Activated CD8-positive, alpha-beta memory T cell treated with anti-CD3 and anti-CD28 coated beads, Interleukin-2, amount 50 U/mL, for 4 hours (primary cell): ENCODE data around the gene CCNL2.
"Not testable (repeated sequence)": the region's sequence is repeated elsewhere in the genome, so short reads cannot be mapped to it uniquely, and the experiment has no call there.

Experiments used
- DNase-seq: peaks from one replicate; pipeline ENCODE4 v3.0.0-alpha.2; 2020

CCNL2 gene

DNA sequence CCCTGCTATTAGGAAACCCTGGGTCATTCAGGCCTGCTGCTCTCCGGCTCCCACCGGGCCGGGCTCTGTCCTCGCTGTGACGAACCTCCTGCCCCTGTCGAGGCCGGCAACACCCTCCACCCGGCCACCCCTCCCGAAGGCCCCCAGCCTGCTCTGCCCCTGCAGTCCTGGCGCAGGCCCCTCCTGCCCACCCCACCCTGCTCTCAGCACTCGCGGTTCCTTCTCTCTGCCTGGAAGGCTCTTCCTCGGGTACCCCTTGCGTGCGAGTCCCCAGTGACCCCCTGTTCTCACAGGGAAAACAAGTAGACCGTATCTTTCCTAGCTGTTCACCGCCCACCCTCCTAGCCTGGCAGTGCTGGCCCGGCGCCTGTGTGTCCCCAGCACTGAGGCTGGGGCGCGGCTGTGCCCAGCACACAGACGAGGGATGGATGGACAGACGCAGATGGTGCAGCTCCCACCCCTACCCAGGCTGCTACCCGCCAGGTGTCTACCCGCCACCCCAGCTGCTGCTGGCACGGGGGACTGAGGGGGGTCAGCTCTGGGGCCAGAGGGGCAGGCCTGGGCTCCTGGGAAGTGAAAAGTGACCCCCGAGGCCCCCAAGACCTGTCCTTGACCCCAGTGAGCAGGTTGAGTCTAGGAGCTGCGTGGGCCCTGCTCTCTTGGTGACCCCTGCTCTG, 33.3 kb upstream of the CCNL2 start:
- no peak for DNase-seq

DNA sequence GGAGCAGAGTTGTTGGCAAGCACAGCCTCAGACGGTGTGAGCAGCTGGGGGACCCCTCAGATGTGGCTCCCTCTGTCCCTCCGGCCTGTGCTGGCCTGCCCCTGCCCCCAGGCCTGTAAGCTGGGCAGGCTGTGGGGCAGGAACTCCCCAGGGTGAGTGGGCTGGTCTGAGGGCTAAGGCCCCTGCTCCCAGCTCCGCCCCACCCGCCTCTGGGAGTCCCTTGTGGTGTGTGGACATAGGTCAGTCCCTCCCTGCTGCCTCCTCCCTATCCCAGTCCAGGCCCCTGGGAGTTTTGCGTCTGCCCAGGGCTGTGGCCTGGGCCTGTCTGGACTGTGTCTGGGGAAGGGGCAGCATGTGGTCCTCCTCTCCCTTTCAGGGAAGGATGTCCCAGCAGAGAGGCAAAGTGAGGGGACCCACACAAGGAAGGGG, 32.7 kb upstream of the CCNL2 start:
- DNase-seq, result no peak

DNA sequence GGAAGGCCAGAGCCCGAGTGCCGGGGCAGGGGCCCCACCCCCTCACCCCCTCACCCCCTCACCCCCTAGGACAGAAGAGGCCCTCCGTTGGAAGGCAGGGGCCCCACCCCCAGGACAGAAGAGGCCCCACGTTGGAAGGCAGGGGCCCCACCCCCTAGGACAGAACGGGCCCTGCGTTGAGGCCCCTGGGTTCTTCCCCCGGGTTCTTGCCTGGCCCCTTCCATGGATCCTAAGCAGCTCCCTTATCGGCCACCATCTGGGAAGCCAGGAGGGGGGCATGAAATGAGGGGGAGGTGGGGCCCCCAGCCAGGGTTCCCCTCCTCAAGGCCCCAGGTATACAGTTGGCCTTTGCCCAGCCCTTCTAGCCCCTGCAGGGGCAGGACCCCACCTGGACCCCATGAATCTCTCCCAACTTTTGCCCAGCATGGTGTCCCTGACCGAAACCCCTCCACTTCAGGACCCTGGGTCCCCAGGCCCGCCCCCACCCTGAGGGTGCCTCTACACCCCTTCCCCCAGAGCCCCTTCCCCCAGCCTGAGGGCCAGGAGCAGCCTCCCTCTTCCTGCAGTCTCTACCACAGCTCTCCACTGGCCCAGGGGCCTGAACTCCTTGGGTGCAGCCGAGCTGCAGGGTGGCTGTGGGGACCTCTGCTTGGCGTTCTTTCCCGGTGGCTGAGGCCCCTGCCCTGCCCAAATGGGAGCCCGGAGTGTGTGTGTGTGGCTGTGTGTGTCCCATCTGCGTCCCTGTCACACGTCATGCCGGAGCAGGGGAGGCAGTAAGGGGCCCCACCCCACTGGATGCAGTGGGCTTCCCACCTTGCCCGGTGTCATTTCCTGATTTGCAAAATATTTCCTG, 32.1 kb upstream of the CCNL2 start:
- no peak for DNase-seq

DNA sequence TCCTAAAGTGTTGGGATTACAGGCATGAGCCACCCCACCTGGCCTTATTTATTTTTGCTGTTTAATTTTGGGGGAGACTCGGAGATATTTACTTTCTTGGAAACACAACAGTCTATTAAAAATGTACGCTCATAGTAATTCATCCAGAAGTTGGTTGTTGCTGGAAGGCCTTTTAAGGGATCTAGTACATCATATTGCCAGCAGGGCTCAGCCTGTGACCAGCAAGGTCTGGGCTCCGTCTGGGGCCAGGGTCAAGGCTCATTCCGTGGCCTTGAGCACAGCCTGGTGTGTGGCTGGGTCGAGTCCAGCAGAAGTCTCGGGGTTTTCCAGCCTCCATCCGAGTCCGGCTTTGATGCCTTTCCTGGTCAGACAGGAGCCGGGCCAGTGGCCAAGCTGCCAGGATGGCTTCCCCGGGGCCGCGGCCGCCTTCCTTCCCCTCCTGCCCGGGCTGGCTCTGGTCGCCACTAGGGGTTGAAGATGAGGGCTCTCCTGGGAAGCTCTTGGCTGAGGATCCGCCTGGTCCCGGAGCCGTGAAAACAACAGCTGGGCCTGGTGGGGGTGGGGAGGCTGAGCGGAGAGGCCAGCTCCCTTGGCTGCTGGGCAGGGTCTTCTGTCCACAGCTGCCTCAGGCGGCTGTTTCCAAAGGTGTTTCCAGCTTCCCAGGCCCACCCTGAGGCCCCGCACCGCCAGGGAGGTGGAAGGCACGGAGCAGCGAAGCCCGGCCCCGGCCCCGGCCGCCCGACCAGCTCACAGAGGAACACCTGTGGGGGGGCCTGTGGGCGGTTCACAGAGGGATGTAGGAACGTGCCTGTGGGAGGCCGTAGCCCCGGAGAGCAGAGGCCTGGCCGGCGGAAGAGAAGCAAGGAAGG, 31.2 kb upstream of the CCNL2 start:
- DNase-seq, result no peak

DNA sequence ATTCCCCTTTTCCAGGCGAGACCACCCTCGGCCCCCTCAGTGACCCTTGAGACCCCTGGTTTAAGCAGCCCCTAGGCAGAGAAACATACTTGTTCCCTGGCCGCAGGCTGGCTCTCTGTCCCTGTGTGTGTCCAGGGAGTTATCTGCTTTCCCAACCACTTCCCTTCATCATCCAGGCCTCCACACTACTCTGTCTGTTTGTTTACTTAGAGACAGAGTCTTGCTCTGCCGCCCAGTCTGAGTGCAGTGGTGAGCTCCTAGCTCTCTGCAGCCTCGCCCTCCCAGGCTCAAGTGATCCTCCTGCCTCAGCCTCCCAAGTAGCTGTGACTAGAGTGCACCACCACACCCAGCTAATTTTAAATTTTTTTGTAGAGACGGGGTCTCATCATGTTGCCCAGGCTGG, 30.5 kb upstream of the CCNL2 start:
- no peak for DNase-seq

DNA sequence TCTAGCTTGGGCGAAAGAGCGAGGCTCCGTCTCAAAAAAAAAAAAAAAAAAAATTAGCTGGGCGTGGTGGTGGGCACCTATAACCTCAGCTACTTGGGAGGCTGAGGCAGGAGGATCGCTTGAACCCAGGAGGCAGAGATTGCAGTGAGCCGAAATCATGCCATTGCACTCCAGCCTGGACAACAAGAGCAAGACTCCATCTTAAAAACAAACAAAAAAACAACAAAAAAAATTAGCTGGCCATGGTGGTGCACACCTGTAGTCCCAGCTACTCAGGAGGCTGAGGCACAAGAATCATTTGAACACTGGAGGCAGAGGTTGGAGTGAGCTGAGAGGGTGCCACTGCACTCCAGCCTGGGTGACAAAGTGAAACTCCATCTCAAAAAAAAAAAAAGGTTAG, 29.8 kb upstream of the CCNL2 start:
- DNase-seq, result not testable (repeated sequence)

DNA sequence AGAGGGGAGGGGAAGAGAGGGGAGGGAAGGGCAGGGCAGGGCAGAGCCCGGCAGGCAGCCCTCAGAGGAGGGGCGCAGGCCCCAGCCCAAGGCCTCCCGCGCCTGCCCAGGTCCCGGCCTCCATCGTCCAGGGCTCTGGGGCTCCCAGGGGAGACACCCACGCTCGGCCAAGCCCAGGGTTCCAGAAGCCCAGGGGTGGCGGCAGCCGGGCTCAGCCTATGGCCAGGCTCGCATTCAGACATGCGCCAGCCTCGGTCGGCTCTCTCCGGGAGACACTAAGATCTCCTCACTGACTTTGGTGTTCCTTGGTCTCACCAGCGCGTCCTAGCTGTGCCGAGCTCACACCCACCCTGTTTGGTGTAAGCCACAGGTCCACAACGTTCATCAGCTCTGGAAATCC, 29.0 kb upstream of the CCNL2 start:
- DNase-seq, result no peak

DNA sequence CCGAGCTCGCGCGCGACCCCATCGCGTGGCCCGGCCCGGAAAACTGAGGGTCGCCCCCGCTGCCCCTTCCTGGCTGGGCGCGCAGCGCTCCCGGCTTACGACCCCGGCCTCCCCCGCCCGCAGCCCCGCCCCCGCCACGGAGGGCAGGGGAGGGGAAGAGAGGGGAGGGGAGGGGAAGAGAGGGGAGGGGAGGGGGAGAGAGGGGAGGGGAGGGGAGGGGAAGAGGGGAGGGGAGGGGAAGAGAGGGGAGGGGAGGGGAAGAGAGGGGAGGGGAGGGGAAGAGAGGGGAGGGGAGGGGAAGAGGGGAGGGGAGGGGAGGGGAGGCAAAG, 28.6 kb upstream of the CCNL2 start:
- DNase-seq, result no peak

DNA sequence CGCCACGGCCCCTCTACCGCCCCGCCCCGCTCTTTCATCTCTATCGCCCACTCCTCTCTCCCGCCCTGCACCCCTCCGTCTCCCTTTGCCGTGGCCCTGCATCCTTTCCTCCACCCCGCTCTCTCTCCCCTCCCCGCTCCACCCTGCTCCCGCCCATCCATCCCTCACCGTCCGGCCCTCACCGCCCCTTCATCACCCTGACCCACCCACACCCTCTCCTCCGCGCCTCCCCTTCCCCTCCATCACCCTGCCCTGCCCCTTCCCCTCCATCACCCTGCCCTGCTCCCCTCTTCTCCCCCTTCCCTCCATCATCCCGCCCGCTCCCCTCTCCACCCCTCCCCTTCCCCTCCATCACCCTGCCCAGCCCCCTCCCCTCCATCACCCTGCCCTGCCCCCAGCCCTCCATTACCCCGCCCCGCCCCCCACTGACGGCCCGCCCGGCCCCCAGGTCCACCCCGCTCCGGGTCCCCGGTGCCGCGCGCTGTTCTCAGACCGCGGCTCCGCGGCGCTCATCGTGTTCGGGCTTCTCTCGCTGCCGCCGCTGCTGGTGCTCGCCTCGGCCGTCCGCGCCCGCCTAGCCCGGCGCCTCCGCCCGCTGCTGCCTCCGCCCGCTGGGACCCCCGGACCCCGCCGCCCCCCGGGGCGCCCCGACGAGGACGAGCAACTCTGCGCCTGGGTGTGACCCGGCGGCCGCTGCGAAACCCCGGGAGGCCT, 28.1 kb upstream of the CCNL2 start:
- DNase-seq, result no peak

DNA sequence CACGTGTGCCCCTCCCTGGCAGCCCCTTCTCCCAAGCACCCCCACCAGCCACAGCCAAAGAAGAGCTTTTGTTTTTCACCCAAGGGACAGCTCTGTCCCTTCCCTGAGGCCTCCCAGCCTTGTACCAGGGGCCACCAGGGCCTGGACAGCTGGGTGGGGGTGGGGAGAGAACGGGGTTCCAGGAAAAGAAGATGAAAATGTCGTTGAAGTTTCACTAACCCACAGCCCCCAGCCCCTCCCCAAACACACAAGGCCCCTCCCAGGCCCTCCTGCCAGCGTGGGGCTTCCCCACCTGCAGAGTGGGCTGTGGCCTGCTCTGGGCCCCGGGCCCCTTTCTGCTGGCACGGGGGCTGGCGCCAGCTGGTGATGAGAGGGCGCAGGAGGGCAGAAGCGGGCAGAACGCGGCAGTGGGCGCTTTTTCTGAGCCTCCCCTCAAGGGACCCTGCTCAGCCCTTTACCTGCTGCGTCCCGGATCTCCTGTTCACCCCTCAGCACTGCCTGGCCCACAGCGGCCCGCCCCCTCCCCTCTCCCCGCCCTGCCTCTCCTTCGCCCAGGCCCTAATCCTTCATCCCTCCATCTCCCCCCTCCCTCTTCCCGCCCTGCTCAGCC, 27.5 kb upstream of the CCNL2 start:
- no peak for DNase-seq

DNA sequence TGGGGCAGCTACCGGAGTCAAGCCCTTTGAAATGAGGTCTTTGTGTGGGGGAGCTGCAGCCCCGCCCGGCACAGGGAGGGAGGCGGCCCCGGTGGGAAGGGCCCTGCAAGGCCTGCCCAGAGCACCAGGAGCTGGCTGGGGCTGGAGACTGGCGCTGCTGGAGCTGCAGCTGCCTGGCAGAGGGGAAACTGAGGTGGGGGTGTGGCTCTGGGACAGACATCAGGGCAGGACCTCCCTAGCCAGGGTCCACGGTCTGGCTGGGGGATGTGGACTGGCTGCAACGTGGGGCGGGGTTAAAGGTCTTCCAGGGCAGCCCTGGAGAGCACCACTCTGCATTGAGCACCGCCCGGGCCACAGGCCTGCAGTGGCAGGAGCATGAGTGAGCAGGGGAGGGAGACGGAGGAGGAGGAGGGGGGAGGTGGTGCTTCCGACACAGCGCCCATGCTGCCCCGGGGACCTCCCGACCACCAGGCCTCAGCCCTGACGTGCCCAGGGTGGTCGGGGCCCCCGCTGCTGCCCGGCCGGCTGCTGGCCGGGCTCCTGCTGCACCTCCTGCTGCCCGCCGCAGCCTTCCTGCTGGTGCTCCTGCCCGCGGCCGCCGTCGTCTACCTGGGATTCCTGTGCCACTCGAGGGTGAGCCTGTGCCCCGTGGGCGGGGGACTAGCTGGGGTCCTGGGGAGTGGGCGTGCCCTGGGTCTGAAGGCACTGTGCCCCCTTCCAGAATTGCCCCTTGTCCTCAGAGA, 26.8 kb upstream of the CCNL2 start:
- no peak for DNase-seq

DNA sequence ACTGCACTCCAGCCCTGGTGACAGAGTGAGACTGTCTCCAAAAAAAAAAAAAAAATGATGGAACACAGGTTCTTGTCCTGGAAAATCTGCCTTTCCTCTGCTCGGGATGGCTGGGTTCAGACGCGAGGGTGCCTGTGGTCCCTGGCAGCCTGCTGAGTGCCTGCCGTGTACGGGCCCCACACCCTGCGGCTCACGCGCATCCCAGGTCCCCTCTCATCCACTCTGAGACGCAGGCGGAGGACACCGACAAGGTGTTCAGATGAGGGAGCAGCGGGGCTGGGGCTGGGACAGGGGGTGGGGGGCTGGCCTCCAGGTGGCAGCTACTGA, 26.3 kb upstream of the CCNL2 start:
- DNase-seq, result no peak

DNA sequence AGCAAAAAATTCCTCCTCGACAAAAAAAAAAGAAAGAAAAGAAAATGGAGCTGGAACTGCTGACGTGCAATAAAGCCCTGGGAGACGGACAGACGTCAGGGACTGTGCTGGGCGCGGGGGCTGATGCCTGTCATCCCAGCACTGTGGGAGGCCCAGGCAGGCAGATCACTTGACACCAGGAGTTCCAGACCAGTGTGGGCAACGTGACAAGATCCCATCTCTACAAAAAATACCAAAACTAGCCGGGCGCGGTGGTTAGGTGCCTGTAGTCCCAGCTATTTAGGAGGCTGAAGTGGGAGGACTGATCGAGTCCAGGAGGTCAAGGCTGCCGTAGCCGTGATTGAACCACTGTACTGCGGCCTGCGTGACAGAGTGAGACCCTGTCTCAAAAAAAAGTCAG, 25.6 kb upstream of the CCNL2 start:
- no peak for DNase-seq

DNA sequence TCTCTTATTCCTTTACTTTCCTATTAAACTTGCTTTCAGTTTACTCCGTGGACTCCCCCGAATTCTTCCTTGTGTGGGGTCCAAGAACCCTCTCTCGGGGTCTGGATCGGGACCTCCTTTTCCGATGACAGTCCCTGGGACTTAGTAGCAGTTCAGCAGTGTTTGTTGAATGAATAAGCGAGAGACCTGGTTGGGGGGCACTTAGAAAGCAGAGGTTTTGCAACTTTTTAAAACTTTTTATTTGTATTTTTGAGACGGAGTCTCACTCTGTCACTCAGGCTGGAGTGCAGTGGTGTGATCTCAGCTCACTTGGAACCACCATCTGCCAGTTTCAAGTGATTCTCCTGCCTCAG, 24.1 kb upstream of the CCNL2 start:
- DNase-seq, result no peak

DNA sequence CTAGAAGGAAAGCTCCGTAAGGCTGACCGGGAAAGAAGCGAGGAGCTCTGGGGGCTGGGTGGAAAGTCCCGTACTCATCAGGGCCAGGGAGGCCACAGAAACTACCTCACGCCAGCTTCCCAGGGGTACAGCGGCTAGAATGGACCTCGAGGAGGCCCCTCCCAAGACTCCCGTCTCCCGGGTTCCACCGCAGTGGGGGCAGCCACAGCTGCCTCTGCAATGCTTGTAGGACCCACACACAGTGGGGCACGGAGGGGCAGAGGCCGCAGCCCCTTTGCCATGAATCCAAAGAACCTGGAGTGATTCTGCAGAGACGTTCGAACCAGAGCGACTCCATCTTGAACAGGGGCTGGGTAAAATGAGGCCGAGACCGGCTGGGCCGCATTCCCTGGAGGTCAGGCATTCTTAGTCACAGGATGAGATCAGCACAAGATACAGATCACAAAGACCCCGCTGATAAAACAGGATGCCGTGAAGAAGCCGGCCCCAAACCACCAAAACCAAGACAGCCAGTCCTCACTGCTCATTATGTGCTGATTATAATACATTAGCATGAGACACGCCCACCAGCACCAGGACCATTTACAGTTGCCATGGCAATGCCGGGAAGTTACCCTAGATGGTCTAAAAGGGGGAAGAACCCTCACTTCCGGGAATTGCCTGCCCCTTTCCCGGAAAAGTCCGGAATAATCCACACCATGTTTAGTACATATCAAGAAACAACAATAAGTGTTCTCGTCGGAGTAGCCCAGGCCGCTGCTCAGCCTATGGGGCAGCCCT, 23.5 kb upstream of the CCNL2 start:
- no peak for DNase-seq

DNA sequence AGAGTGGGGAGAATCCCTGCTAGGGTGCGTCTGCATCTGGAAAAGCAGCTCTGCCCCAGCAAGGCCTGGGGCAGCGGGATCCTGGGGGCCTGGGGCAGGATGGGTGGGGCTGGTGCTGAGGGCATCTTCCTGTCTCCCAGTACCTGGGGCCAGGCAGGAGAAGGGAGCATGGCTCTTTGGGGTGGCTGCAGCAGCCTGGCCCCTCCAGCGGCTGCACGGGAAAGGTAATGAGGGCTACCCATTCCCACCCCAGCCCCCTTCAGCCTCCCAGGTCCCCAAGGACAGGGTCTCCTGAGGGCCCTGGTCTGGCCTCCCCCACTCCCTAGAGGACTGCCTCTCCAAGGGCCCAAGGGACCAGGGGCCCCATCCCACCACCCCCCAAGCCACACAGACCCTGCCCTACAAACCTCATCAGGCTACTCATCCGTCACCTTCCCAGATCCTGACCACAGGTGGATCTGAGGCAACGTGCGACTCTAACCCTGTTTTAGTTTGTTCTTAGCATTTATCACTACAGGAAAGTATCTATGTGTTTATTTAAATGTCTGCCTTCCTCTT, 22.9 kb upstream of the CCNL2 start:
- no peak for DNase-seq

DNA sequence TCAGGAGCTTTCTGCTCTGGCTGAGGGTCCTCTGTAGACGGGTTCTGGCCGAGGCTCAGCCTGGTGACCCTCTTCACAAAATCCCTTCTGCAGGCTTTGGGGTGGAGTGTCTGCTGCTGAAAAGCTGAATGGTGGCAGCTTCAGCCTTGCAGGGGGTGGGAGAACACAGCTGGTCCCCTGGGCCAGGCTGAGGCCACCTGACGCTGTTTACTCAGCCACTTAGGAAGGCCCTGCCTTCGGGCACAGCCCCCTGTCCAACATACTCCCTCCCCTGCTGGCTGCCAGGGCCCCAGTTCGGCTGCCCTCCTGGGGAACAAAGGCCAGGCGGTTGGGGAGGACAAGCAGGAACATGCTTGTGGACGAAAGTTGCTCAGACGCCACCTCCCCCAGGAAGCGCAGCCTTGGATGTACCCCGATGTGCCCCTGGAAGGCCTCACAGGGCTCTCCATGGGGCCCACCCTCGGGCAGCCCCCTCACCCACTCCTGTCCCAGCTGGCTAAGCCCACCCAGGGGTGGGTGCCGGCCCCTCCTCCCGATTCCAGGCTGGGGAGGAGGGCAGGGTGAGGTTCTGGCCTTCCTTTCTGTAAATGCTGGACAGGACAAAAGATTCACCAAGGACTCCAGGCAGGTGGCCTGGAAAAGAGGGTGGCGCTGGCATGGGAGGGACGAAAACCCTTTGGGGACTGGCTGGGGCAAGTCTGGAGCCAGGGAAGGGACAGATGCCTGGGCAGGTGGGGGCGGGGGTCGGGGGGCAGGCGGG, 22.2 kb upstream of the CCNL2 start, which contains the start of gene ANKRD65:
TSS of gene ANKRD65 (minus strand) at position 130 of the 760 bp plus-strand sequence. CDS start 271 bp downstream, outside the sequence.
- DNase-seq, result no peak

DNA sequence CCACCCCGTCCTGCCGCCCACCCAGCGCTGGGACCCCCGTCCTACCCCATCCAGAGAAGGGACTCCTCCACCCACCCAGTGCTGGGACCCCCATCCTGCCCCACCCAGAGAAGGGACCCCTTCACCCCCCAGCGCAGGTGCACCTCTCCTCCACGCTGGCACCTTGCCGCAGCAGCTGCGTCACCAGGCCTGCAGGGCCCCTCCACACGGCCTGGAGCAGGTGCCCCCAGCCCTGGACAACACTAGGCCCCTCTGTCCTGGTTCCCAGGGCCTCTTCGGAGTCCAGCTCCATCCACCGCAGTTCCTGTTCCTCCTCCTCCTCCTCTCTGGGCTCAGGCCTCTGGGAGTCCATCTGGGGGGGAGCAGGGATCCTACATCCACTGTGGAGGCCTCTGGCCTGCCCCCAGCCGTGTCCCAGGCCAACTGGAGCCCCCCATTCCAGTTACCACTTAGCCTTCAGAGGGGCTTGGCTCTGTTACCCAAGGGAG, 21.6 kb upstream of the CCNL2 start:
- DNase-seq, result no peak

DNA sequence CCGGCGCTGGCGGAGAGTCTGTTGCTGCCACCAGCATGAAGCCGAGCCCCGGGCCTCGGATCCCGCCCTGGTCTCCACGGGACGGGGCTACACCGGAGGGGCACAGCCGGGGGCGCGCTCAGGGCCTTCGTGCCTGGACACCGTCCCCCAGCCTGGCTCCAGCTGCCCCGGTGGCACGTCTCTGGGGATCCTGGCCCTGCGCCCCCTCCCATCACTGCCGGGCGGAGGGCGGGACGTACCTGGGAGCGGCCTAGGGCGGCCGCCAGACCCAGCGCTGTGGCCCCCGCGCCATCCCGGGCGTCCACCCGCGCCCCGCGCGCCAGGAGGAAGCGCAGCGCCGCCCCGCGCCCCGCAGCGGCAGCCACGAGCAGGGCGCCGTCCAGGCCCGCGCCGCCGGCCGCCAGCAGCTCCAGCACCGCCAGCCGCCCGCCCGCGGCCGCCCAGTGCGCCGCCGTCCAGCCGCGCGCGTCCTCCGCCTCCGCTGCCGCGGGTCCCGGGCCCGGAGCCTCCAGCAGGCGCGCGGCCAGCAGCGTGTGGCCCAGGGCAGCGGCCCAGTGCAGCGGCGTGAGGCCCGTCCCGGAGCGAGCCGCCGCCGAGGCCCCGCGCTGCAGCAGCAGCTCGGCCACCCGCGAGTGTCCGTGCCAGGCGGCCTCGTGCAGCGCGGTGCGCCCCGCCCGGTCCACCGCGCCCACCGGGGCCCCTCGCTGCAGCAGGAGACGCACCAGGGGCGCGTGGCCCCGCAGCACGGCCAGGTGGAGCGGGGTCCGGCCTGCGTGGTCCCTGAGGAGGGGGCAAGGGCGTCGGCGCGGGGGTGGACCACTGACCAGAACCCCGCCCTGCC, 20.9 kb upstream of the CCNL2 start:
- no peak for DNase-seq
